CD14-positive monocyte (primary cell): ENCODE measurements around the gene PPP2R3B. TPM values are rescaled to one million over a fixed set of nuclear protein-coding genes. Genes with fewer than 3 reads are reported as not detected.

Experiments
- DNase-seq, 3 donors: peaks; one replicate each; pipeline ENCODE4 v3.0.0-alpha.2; 2011 to 2022
- H2AFZ ChIP-seq: 2 replicates; pipeline ENCODE4 v1.6.0; 2012; ENCODE audit warnings: mild to moderate bottlenecking, low read depth, low read length, inconsistent platforms; ENCODE audit not compliant: insufficient read depth, poor library complexity, severe bottlenecking
- H3K27ac ChIP-seq, 2 donors: 1 replicate in 1 of 2; 2 replicates in 1 of 2; pipeline ENCODE4 v1.5.1; 2012 to 2013; ENCODE audit warnings: low read length in 2 of 2, control low read depth in 1 of 2, inconsistent platforms in 1 of 2, low read depth in 1 of 2, mild to moderate bottlenecking in 1 of 2
- H3K27me3 ChIP-seq, 2 donors: one replicate each; pipeline versions ENCODE4 v1.6.0 to v1.6.1; 2011 to 2013; ENCODE audit warnings: low read length in 2 of 2; ENCODE audit not compliant: control insufficient read depth in 2 of 2, insufficient read depth in 2 of 2
- H3K36me3 ChIP-seq, 2 donors: replicated peaks in 1 of 2; 1 replicate in 1 of 2; 2 replicates in 1 of 2; pipeline versions ENCODE4 v1.5.1 to v1.6.1; 2012 to 2013; ENCODE audit warnings: low read length in 2 of 2, control low read depth in 1 of 2, inconsistent platforms in 1 of 2, mild to moderate bottlenecking in 1 of 2; ENCODE audit not compliant: insufficient read depth in 2 of 2, control insufficient read depth in 1 of 2
- H3K4me1 ChIP-seq, 2 donors: 1 replicate in 1 of 2; 2 replicates in 1 of 2; pipeline versions ENCODE4 v1.5.1 to v1.6.1; 2012 to 2013; ENCODE audit warnings: low read length in 2 of 2, control low read depth in 1 of 2, inconsistent platforms in 1 of 2, mild to moderate bottlenecking in 1 of 2, moderate library complexity in 1 of 2; ENCODE audit not compliant: insufficient read depth in 2 of 2, control insufficient read depth in 1 of 2
- H3K4me2 ChIP-seq: replicated peaks from 2 replicates; pipeline ENCODE3; 2012; ENCODE audit warnings: low read length, moderate library complexity, mild to moderate bottlenecking; ENCODE audit not compliant: poor library complexity, severe bottlenecking; ENCODE audit errors: extremely low read depth
- H3K4me3 ChIP-seq, 3 experiments: fragments of 200-600 bp in 1 of 3; sonication (generic) in 1 of 3; replicated peaks in 1 of 3; 1 replicate in 2 of 3; 2 replicates in 1 of 3; pipeline ENCODE4 v1.5.1; 2011 to 2013; ENCODE audit warnings: low read length in 3 of 3, mild to moderate bottlenecking in 3 of 3, control low read depth in 2 of 3, low read depth in 2 of 3, inconsistent platforms in 1 of 3, moderate library complexity in 1 of 3
- H3K79me2 ChIP-seq: 2 replicates; pipeline ENCODE4 v1.6.0; 2012; ENCODE audit warnings: mild to moderate bottlenecking, control low read depth, inconsistent platforms, low read length, moderate library complexity; ENCODE audit not compliant: insufficient read depth
- H3K9ac ChIP-seq: 2 replicates; pipeline ENCODE4 v1.6.0; 2017; ENCODE audit warnings: low read length, mild to moderate bottlenecking; ENCODE audit not compliant: insufficient read depth, poor library complexity, severe bottlenecking
- H3K9me3 ChIP-seq, 2 donors: replicated peaks in 1 of 2; 1 replicate in 1 of 2; 2 replicates in 1 of 2; pipeline versions ENCODE4 v1.5.1 to v1.6.1; 2012 to 2013; ENCODE audit warnings: low read length in 2 of 2, control low read depth in 1 of 2; ENCODE audit not compliant: control insufficient read depth in 1 of 2, insufficient read depth in 1 of 2
- H4K20me1 ChIP-seq: 2 replicates; pipeline ENCODE4 v1.6.0; 2012; ENCODE audit warnings: mild to moderate bottlenecking, low read length, control low read depth, moderate library complexity; ENCODE audit not compliant: insufficient read depth
- H3K27ac Mint-ChIP-seq, 7 donors: one replicate each; pipeline ENCODE4 v1.8.0; 2020; ENCODE audit warnings: mild to moderate bottlenecking in 7 of 7, mixed read lengths in 7 of 7, moderate library complexity in 6 of 7, inconsistent platforms in 2 of 7
- H3K27me3 Mint-ChIP-seq, 3 donors: one replicate each; pipeline ENCODE4 v1.8.0; 2021 to 2022; ENCODE audit warnings: low read depth in 3 of 3, mild to moderate bottlenecking in 3 of 3, mixed read lengths in 3 of 3, moderate library complexity in 3 of 3, inconsistent platforms in 1 of 3
- H3K36me3 Mint-ChIP-seq, 2 donors: one replicate each; pipeline ENCODE4 v1.8.0; 2020; ENCODE audit warnings: mixed read lengths in 2 of 2, inconsistent platforms in 1 of 2, mild to moderate bottlenecking in 1 of 2
- H3K4me1 Mint-ChIP-seq: one replicate; pipeline ENCODE4 v1.8.0; 2020; ENCODE audit warnings: mild to moderate bottlenecking, mixed read lengths
- H3K4me3 Mint-ChIP-seq, 2 donors: one replicate each; pipeline ENCODE4 v1.8.0; 2020; ENCODE audit warnings: mild to moderate bottlenecking in 2 of 2, mixed read lengths in 2 of 2, moderate library complexity in 1 of 2
- H3K9me3 Mint-ChIP-seq, 7 donors: one replicate each; pipeline ENCODE4 v1.8.0; 2020 to 2022; ENCODE audit warnings: mixed read lengths in 7 of 7, mild to moderate bottlenecking in 6 of 7, moderate library complexity in 6 of 7, inconsistent platforms in 2 of 7
- whole genome bisulfite sequencing: methylation state at CpG from one replicate; pipeline ENCODE4 v1.1.5; 2013; ENCODE audit warnings: missing lambda C conversion rate; ENCODE audit not compliant: insufficient coverage; 5-methylcytosine and 5-hydroxymethylcytosine counted together
- intact Hi-C, 2 donors: fragments of 100-400 bp; cut with micrococcal nuclease; formaldehyde crosslinking; loops; one replicate each; pipeline versions ENCODE4 v1.15.0 to v1.15.1; 2023
- polyA plus RNA-seq, 3 donors: library from polyadenylated mRNA; depleted of rRNA in 1 of 3; unstranded in 2 of 3; stranded (reverse) in 1 of 3; fragments of 300-500 nt in 2 of 3; fragments of >200 nt in 1 of 3; fragmentation: Illumina TruSeq in 2 of 3; gene quantifications; 1 replicate in 2 of 3; 2 replicates in 1 of 3; pipeline ENCODE4 v1.2.3, GENCODE V29; 2012 to 2021
- TF ChIP-seq, protein P1 (sequence below): fragments of 200-600 bp; IDR thresholded peaks from one replicate; pipeline ENCODE4 v1.8.0; 2022; ENCODE audit warnings: antibody characterized with exemption, mild to moderate bottlenecking

The PPP2R3B gene
- polyA plus RNA-seq, 3 donors: 2.1 to 9.0 (median 2.3) TPM

DNA sequence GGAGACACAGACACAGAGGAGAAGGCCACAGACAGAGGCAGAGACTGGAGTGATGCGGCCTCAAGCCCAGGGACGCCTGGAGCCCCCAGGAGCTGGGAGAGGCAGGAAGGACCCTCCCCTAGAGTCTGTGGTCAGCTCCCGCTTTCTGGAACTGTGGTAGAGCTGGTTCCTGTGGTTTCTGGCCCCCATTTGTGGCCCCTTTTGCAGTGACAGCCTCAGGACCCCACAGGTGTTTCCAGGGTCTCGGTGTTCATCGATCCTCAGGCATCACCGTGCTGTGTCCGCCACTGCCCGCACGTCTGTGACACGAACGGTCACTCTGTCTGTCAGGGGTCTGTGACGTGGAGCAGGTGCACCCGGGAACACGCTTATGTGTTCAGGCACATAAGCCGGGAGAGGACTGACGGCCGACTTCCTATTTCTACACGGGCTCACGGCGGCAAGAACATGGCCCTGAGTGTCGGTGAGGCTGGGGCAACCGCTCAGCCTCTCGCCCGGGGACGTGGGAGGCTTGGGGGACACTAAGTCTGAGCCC is 76.0 kb downstream of the PPP2R3B start:
- no peak for DNase-seq
- Histone ChIP-seq H3K9ac (no peak overlapping the region), H3K4me3 (no peak overlapping the region), H4K20me1 (no peaks in the 10 kb centered on the region), H3K79me2 (no peaks in the 10 kb centered on the region), H3K27ac (no peak overlapping the region), H3K4me1 (no peaks in the 10 kb centered on the region), H3K27me3 (no peaks in the 10 kb centered on the region), H2AFZ (no peak overlapping the region), H3K4me2 (no peak overlapping the region), H3K9me3 (no peaks in the 10 kb centered on the region), H3K36me3 (peaks cover 79 to 91% of the 10 kb centered on the region in 2 donors)
- TF ChIP-seq, protein P1, sequence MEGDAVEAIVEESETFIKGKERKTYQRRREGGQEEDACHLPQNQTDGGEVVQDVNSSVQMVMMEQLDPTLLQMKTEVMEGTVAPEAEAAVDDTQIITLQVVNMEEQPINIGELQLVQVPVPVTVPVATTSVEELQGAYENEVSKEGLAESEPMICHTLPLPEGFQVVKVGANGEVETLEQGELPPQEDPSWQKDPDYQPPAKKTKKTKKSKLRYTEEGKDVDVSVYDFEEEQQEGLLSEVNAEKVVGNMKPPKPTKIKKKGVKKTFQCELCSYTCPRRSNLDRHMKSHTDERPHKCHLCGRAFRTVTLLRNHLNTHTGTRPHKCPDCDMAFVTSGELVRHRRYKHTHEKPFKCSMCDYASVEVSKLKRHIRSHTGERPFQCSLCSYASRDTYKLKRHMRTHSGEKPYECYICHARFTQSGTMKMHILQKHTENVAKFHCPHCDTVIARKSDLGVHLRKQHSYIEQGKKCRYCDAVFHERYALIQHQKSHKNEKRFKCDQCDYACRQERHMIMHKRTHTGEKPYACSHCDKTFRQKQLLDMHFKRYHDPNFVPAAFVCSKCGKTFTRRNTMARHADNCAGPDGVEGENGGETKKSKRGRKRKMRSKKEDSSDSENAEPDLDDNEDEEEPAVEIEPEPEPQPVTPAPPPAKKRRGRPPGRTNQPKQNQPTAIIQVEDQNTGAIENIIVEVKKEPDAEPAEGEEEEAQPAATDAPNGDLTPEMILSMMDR: no peak
- intact Hi-C loops: no loop called here
- peaks cover 0 to 6% (median 2%) of the 10 kb centered on the region in 7 donors for H3K9me3 Mint-ChIP-seq
- H3K4me3 Mint-ChIP-seq: no peak overlapping the region
- no peaks in the 10 kb centered on the region for H3K4me1 Mint-ChIP-seq
- H3K36me3 Mint-ChIP-seq: peaks cover 57 to 77% of the 10 kb centered on the region in 2 donors
- H3K27me3 Mint-ChIP-seq: no peaks in the 10 kb centered on the region
- WGBS: 88% methylated on average over 25 of the region's 25 CpGs
- H3K27ac Mint-ChIP-seq: no peak overlapping the region

GRCh38 chrX:308821-309520 is 77.7 kb downstream of the PPP2R3B start:
- 93% methylated on average over 26 of the region's 30 CpGs for WGBS
- H3K27ac Mint-ChIP-seq: no peak overlapping the region
- Histone ChIP-seq H2AFZ (no peak overlapping the region), H4K20me1 (no peaks in the 10 kb centered on the region), H3K27me3 (no peaks in the 10 kb centered on the region), H3K9me3 (peaks cover 0 to 3% of the 10 kb centered on the region in 2 donors), H3K36me3 (peaks cover 76 to 89% of the 10 kb centered on the region in 2 donors), H3K4me1 (no peaks in the 10 kb centered on the region), H3K9ac (no peak overlapping the region), H3K4me3 (no peak overlapping the region), H3K4me2 (no peak overlapping the region), H3K79me2 (no peaks in the 10 kb centered on the region), H3K27ac (no peak overlapping the region)
- H3K27me3 Mint-ChIP-seq: no peaks in the 10 kb centered on the region
- H3K36me3 Mint-ChIP-seq: peaks cover 64 to 90% of the 10 kb centered on the region in 2 donors
- H3K4me3 Mint-ChIP-seq: no peak overlapping the region
- H3K4me1 Mint-ChIP-seq: no peaks in the 10 kb centered on the region
- peaks cover 0 to 13% (median 2%) of the 10 kb centered on the region in 7 donors for H3K9me3 Mint-ChIP-seq
- intact Hi-C loops: no loop called here
- TF ChIP-seq, protein P1: no peak
- DNase-seq: no peak
